IPS-18c (cell line): Measurements from ENCODE around the gene ZNF276.
"Not testable (repeated sequence)": the region's sequence is repeated elsewhere in the genome, so short reads cannot be mapped to it uniquely, and the experiment has no call there.

Experiments
- H3K4me3 ChIP-seq: 2 replicates; pipeline ENCODE4 v1.7.0; 2013; ENCODE audit warnings: low read depth, mild to moderate bottlenecking, low read length, moderate library complexity; ENCODE audit not compliant: insufficient read depth
- H3K9me3 ChIP-seq: one replicate; pipeline ENCODE4 v1.6.1; 2013; ENCODE audit warnings: mild to moderate bottlenecking, low read length, moderate library complexity; ENCODE audit not compliant: control insufficient read depth, insufficient read depth

Gene ZNF276

DNA sequence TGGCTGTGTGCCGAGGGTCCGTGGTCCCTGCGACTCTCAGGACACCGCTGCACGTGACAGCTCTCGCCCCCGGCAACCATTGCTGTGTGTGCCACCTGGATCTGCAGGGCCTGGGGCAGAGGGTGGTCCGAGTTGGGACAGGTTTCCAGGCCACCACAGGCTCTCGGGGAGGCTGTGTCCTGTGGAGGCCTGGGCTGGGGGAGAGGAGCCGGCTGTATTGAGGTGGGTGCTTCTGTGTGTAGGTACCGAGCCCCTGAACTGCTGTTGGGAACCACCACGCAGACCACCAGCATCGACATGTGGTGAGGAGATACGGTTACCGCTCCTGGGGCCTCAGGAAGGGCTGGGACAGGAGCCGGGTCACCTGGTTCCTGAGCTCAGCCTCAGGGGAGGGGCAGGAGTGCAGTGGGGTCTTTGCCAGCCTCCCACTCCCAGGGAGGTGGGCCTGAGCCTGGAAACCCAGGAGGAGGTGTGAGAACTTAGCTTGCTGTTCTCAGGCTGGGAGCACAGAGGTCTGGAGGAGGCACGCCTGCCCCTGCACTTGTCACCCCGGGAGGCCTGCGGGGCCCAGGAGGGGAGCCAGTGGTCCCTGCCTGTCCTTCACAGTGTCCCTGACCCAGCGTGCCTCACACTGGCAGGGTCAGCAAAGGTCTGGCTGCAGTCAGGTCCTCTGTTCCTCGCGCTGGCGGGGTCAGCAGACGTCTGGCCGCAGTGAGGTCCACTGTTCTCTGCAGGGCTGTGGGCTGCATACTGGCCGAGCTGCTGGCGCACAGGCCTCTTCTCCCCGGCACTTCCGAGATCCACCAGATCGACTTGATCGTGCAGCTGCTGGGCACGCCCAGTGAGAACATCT, 27.2 kb upstream of the ZNF276 start:
- Histone ChIP-seq H3K9me3 (no peaks in the 10 kb centered on the region), H3K4me3 (no peak overlapping the region)

DNA sequence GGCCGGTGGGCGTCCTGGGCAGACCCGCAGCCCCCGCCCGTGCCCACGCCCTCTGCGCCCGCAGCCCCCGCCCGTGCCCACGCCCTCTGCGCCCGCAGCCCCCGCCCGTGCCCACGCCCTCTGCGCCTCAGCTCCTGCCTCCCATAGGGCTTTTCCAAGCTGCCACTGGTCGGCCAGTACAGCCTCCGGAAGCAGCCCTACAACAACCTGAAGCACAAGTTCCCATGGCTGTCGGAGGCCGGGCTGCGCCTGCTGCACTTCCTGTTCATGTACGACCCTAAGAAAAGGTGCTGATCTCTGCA, 26.6 kb upstream of the ZNF276 start:
- H3K9me3 ChIP-seq, H3K4me3 ChIP-seq: not testable (repeated sequence)

DNA sequence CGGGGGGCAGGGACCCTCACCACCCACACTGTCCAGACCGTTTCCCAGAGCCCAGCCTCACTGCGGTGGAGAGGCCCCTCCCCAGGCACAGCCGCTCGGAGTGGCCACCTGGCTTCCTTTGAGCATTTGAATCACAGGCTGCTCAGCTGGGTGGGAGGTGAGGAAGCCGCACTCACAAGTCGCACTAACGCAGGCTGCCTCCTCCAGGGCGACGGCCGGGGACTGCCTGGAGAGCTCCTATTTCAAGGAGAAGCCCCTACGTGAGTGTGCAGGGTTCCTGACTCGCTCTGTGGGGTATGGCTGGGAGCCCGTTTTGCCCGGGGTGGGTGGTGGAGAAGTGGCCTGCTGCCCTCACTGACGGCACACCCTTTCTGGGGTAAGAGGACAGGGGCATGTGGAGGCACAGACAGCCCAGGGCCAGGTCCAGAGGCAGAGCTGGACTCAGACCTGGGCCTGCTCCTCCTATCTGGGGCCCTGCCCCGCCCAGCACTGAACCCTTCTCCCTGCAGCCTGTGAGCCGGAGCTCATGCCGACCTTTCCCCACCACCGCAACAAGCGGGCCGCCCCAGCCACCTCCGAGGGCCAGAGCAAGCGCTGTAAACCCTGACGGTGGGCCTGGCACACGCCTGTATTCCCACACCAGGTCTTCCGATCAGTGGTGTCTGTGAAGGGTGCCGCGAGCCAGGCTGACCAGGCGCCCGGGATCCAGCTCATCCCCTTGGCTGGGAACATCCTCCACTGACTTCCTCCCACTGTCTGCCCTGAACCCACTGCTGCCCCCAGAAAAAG, 26.1 kb upstream of the ZNF276 start:
- H3K9me3 ChIP-seq = no peaks in the 10 kb centered on the region

DNA sequence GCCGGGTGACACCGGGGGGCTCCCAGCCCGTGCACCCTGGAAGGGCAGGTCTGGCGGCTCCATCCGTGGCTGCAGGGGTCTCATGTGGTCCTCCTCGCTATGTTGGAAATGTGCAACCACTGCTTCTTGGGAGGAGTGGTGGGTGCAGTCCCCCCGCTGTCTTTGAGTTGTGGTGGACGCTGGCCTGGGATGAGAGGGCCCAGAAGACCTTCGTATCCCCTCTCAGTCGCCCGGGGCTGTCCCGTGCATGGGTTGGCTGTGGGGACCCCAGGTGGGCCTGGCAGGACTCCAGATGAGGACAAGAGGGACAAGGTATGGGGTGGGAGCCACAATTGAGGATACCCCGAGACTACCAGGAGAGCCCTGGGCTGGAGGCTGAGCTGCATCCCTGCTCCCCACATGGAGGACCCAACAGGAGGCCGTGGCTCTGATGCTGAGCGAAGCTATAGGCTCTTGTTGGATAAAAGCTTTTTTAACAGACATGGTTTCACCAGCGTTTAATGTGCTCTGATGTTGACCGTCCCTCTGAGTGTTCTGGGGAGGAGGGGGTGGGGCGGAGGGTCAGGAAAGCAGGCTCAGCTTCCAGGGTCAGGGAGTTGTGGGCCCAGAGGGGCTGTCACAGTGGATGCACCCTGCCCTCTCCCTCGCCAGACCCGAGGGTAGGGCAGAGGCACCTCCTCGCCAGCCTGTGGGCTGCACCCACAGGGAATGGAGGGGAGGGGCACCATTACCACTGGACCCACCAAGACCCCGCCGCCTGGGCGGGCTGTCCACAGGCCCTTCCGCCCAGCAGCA, 25.3 kb upstream of the ZNF276 start:
- no peaks in the 10 kb centered on the region for H3K9me3 ChIP-seq
- H3K4me3 ChIP-seq = no peak overlapping the region

More for the DNA sequence above, 26.1 kb upstream of the ZNF276 start:
- no peak overlapping the region for H3K4me3 ChIP-seq

DNA sequence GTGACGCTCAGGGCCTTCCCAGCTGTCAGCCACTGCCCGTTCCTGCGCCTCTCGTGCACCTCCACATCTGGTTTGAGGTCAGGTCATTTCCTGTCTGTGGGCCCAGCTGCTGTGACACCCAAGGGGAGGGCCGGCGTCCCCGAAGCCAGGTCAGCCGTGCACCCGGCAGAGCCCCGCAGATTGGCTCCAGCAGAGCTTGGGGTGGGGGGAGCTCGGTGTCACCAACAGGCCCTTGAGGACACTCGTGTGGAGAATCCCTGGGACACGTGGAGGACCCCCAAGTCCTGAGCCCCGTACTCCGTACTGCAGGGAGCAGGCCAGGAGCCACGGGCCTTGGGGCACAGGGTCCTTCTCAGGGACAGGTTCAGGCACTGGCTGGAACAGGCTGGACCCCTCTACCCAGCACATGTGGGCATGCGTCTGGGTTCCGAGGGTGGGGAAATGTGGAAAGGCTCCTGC, 24.6 kb upstream of the ZNF276 start:
- no peaks in the 10 kb centered on the region for H3K9me3 ChIP-seq
- H3K4me3 ChIP-seq = no peak overlapping the region

DNA sequence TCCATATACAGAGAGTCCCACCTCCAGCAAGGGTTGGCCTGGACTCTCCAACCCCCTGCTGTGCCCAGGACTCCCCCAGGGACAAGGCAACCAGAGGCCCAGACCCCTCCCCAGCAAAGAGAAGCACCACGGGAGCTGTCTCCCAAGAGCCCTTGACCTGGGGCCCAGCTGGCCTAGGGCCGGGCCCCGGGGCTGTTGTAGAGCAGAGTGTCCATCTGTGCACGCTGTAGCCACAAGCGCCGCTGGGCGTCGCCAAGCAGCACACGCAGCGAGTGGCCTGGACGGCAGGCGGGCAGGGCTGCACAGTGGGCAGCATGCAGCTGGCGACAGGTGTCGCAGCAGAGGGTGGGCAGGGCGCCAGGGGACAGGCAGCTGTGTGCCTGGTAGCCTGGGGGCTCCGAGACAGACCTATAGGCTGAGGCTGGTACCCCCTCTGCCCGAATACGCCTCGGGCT, 24.1 kb upstream of the ZNF276 start:
- H3K9me3 ChIP-seq = no peaks in the 10 kb centered on the region
- no peak overlapping the region for H3K4me3 ChIP-seq

DNA sequence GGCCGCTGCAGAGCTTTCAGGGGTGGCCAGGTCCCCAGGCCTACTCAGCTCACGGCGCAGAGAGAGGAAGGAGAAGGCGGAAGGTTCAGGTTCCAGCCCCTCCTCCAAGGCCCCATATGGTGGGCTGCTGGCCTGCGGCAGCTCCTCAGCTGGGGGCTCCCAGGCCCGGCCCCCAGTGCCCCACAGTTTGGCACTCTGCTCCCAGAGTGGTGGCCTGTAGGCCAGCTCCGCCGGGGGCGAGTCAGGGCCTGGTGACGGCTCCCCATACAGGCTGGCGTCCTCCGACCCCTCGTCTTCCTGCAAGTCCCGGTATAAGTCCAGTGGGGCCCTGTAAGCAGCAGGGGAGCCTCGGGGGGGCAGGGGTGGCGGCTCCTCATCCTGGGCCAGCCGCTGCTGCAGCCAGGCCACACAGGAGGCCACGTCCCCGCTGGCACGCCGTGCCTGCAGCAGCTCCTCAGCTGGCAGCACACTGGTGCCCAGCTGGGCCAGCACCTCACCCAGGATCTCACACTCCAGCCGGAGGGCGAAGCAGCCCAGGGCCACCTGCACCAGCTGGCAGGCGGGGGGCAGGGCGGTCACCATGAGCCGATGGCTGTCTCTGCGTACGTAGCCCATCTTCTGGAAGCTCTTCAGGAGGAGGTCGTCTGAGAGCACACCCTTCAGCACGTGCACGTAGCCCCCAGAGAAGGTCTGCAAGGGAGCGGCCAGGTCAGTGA, 23.6 kb upstream of the ZNF276 start:
- H3K4me3 ChIP-seq = no peak overlapping the region
- no peaks in the 10 kb centered on the region for H3K9me3 ChIP-seq

DNA sequence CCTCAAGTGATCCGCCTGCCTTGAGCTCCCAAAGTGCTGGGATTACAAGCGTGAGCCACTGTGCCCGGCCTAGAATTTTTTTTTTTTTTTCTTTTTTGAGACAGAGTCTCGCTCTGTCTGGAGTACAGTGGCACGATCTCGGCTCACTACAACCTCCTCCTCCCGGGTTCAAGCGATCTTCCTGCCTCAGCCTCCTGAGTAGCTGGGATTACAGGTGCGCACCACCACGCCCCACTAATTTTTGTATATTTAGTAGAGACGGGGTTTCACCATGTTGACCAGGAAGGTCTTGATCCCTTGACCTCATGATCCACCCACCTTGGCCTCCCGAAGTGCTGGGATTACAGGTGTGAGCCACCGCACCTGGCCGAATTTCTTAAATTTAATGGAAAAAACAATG, 22.6 kb upstream of the ZNF276 start:
- not testable (repeated sequence) for H3K4me3 ChIP-seq, H3K9me3 ChIP-seq

DNA sequence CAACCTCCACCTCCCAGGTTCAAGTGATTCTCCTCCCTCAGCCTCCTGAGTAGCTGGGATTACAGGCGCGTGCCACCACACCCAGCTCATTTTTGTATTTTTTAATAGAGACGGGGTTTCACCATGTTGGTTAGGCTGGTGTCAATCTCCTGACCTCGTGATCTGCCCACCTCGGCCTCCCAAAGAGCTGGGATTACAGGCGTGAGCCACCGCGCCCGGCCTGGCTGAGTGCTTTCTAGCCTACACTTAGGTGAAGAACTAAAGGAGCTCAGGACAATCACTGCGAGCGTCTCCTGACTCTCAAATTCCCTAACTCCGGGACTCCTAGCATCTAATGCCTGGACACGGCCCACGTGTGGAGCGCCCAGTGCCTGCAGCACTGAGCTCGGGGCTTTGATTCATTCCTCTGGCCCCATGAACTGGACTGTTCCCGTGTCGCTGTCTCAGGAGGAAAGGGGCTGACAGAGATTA, 21.7 kb upstream of the ZNF276 start:
- H3K4me3 ChIP-seq = peak overlapping the region; percentile 38
- not testable (repeated sequence) for H3K9me3 ChIP-seq

DNA sequence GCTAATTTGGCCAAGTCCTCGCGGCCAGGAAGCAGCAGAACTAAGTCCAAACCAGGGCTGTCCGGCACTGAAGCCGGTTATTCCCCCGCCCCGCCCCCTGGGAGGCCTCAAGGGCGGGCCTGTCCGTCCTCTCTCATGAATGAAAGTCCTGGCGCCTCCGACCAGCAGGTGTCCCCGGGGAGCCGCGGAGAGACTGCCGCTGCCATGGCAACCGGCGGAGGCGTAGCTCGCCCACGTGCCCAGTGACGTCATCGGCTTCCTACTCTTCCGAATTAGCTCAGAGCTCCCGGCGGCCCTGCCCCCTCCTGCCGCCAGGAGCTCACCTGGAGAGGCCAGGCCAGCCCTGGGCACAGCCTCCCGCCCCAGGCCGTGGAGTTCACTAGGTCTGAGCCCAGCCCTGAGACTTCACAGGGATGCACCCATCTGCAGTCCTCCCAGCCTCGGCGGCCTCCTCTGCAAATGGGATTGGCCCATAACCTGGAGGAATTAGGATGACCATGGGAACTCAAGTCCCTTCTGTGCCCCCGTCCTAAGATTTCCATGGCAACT, 21.2 kb upstream of the ZNF276 start:
- Histone ChIP-seq H3K9me3 (no peaks in the 10 kb centered on the region), H3K4me3 (peak overlapping the region; percentile 91)

DNA sequence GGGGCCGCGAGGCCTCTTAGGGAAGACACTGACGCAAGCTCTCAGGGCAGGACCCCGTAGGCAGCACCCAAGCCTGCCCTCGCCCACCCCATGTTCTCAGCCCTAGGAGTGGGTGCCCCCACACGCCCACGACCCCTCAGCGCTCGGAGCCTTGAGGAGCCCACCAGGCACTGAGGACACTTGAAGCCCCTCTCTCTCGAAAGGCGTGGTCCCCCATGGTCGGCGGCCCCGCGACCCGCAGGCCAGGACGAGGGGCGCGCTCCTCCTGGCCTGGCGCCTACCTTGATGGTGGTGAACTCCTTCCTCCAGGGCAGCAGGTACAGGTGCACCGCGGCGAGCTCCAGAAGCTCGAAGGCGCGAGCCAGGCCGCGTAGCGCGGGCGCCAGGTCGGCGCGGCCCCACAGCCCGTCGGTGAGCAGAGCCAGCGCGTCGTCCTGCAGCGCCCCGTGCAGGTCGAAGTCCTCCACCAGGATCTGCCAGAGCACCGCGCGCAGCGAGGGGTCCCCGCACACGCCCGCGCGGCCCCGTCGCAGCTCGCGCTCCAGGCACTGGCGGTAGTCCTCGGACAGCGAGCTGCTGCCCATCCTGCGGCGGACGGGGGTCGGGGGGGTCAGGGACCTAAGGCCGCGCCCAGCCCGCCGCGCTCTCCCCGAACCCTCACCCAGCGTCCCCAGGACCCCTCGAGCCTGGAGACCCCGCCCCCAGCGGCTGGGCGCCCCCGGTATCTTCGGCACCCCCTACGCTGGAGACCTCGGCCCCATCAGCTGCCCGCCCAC, 20.5 kb upstream of the ZNF276 start:
- Histone ChIP-seq H3K9me3 (no peaks in the 10 kb centered on the region), H3K4me3 (peak overlapping the region; percentile 91)

DNA sequence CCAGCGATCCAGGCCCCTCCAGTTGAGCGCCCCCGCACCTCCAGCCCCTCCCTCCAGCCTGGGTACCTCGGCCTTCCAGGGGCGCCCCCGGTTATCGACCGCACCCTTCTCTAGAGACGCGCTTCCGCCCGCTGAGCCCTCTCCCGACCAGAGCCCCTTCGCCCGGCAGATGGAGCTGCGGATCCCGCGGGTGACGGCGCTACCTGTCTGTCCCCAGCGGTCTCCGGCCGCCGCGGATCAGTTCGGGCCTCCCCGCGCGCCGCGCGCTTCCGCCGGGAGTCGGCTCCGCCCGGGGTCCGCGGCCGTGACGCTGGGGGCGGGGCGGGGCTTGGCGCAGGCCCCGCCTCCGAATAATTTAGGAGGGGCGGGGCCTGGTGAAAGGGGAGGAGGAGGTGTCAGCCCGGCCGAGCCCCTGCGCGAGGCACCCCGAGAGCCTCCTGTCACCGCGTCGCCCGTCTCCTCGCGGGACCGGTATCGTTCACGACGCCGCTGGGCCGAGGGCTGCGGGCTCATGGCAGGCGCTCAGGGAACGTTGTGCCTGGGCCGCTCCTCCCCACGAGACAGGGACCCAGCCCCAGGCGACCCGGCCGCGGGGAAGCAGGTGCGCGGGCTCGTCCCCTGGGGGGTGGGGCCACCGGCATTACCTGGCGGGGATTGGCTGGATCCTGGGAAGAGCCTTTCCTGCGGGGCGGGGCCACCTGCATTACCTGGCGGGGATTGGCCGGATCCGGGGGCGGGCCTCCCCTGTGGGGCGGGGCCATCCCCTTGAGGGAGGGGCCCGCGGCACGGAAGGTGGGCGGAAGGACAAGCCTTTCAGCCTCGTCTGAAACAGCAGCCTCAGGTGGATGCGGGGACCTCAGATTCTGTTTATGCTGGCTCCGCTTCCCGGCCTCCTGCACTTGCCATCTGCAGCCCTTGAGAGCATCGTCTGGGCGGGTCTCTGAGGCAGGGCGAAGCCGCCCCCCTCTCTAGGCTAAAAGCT, 19.6 kb upstream of the ZNF276 start, which contains the start of gene SPATA2L:
SPATA2L (minus strand) TSS at position 281 of the 982 bp plus-strand sequence. CDS start 473 bp downstream, outside the sequence.
- Histone ChIP-seq H3K4me3 (peak within 1 kb of the TSS; percentile 91), H3K9me3 (no peaks in the 10 kb centered on the region)

DNA sequence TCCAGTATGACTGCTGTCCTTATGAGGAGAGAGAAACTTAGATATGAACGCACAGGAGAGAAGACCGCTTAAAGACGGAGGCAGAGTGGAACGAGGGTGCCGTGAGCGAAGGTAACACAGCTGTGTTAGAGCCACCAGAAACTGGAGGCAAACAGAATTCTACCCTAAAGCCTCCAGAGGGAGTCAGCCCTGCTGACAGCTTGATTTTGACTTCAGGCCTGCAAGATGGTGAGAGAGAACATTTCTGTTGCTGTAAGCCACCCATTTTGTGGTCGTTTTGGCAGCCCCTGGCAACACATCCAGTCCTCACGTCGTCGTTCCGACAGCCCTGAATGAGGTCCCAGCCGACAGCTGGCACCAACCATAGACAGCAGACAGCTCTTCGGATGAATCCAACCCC, 17.1 kb upstream of the ZNF276 start:
- no peak overlapping the region for H3K4me3 ChIP-seq
- H3K9me3 ChIP-seq = no peaks in the 10 kb centered on the region

DNA sequence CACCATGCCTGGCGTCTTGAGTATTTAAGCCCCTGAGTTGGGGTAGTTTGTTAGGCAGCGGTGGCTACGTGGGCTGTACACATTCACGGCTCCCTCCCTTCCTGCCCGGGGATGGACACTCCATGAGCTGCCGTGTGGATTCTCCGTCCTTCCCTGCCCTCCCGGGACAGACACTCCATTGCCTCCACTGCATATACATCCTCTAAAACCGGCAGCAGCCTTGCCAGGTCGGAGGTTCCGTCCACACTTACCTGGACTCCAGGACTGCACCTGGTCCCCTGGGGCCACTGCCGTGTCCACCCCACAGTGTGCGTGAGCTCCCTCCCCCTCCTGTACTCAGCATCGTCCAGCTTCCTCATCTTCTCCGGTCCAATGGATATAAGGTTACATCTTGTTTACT, 16.3 kb upstream of the ZNF276 start:
- H3K9me3 ChIP-seq = no peaks in the 10 kb centered on the region
- H3K4me3 ChIP-seq = no peak overlapping the region
